ENCODE measurements around the gene TTC23. TPM values are rescaled to one million over a fixed set of nuclear protein-coding genes. Genes with fewer than 3 reads are reported as not detected.

The TTC23 gene
- total and polyA plus RNA-seq, 9 of the 15 experiments (the other 6 are each of a cell fraction or from before 2014, with no cell fraction given) = 0.41 to 4.5 (median 2.5) TPM

GRCh38 chr15:99296386-99296785, 47.0 kb upstream of the TTC23 start:
- no peaks in the 10 kb centered on the region for H3K79me2 ChIP-seq (ENCODE audit: control insufficient read depth, insufficient read depth, low read length)
- no peaks in the 10 kb centered on the region for H3K27me3 ChIP-seq (ENCODE audit: control insufficient read depth in 2 of 2, insufficient read depth in 2 of 2, low read length in 2 of 2)
- H3K27ac ChIP-seq (ENCODE audit: extremely low read depth, low read depth, low read length) = no peak overlapping the region
- H2AFZ ChIP-seq (ENCODE audit: low read depth, low read length) = no peak overlapping the region
- H3K36me3 ChIP-seq (ENCODE audit: control insufficient read depth, insufficient read depth, low read length) = no peaks in the 10 kb centered on the region
- DNase-seq (ENCODE audit: extremely low read depth in 1 of 4, low spot score in 3 of 4) (no peak), ATAC-seq (no peak), FAIRE-seq (no peak)
- ChIA-PET POLR2A (no interaction called here), CTCF (ENCODE audit: low intra/inter-chr PET ratio) (no interaction called here)
- 32% methylated on average over 2 of the region's 2 CpGs for WGBS (ENCODE audit: insufficient coverage, low coverage, missing lambda C conversion rate)
- TF ChIP-seq ERF (CRISPR knock-in tag; IDR thresholded peaks at IDR 0.05) = no peak
- no peak for TF ChIP-seq ARID4B (CRISPR knock-in tag; IDR thresholded peaks at IDR 0.05)
- no peak for TF ChIP-seq NFRKB (IDR thresholded peaks at IDR 0.05; ENCODE audit: low read depth)
- TF ChIP-seq PHB2 (IDR thresholded peaks at IDR 0.05; ENCODE audit: low read depth) = no peak
- no peak for TF ChIP-seq MEF2A (IDR thresholded peaks at IDR 0.05; ENCODE audit: control insufficient read depth, low read depth, low read length)
- TF ChIP-seq CREB5 (CRISPR knock-in tag; IDR thresholded peaks at IDR 0.05) = no peak
- no peak for TF ChIP-seq ETV1 (tag; conservative IDR thresholded peaks at IDR 0.05; ENCODE audit: low read depth)
- no peak for TF ChIP-seq GATA2 (CRISPR knock-in tag; IDR thresholded peaks at IDR 0.05)
- TF ChIP-seq FOXK2 (conservative IDR thresholded peaks at IDR 0.05 in 1 of 2, IDR thresholded peaks at IDR 0.05 in 1 of 2; ENCODE audit: low read depth in 2 of 2) = no peak
- TF ChIP-seq ZNF589 (CRISPR knock-in tag; IDR thresholded peaks at IDR 0.05; ENCODE audit: low read depth) = no peak
- no peak for TF ChIP-seq POLR2G (IDR thresholded peaks at IDR 0.05; ENCODE audit: low read depth, low read length)
- intact Hi-C loops (cut with micrococcal nuclease) = no loop called here
- no peaks in the 10 kb centered on the region for H4K20me1 ChIP-seq (replicated peaks; ENCODE audit: control insufficient read depth, insufficient read depth, low read length)
- no peak overlapping the region for H3K4me3 ChIP-seq
- no peaks in the 10 kb centered on the region for H3K4me1 ChIP-seq (replicated peaks in 1 of 2; ENCODE audit: control insufficient read depth in 2 of 2, insufficient read depth in 2 of 2, low read length in 2 of 2)
- no peaks in the 10 kb centered on the region; the same call in 1 of the 2 replicates for H3K9me3 ChIP-seq (replicated peaks; ENCODE audit: control insufficient read depth, insufficient read depth, low read depth, low read length)
- in situ Hi-C loops (cut with MboI) = loop anchor here (25.0 kb wide), 1 partner anchor 441 kb away; the partner anchor contains the start of gene LYSMD4
- BruUV-seq (replicated peaks) = no TSS peak
- H3K4me2 ChIP-seq (ENCODE audit: insufficient read depth, low read length) = no peak overlapping the region
- no peaks in the 10 kb centered on the region for H3K9me1 ChIP-seq (ENCODE audit: control insufficient read depth, insufficient read depth, low read length)
- H3K9ac ChIP-seq (ENCODE audit: insufficient read depth in 1 of 2, low read depth in 2 of 2, low read length in 2 of 2) = no peak overlapping the region

Measured in K562 (cell line).